ENCODE data around the gene LRTM2.

DNA sequence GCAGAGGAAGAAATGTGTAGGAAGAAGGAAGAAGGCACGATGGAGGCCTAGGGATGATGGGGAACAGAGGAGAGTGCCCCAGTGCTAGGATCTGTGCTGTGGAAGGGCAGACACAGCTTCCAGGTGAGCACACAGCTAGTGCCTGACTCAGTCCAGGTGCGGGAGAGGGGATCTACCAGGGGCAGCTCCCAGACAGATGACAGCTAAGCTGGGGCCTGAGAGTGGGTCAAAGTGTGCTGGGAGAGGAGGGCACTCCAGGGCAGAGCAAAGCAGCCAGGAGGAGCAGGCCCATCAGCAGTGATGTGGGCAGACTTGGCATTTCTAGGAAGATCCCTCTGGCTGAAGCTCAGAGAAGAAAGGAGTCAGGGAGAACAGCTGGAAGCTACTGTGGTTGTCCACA, 36.7 kb downstream of the LRTM2 start:
- TF ChIP-seq TCF4 (CRISPR knock-in tag; IDR thresholded peaks at IDR 0.05; ENCODE audit: borderline replicate concordance) (no peak), RARB (CRISPR knock-in tag; IDR thresholded peaks at IDR 0.05) (no peak), ZFP30 (CRISPR knock-in tag; IDR thresholded peaks at IDR 0.05) (no peak), SNAI2 (CRISPR knock-in tag; IDR thresholded peaks at IDR 0.05) (no peak), ISL1 (CRISPR knock-in tag; IDR thresholded peaks at IDR 0.05) (no peak), PPARA (CRISPR knock-in tag; IDR thresholded peaks at IDR 0.05; ENCODE audit: borderline replicate concordance) (no peak), ZNF8 (CRISPR knock-in tag; IDR thresholded peaks at IDR 0.05) (no peak), GLIS3 (CRISPR knock-in tag; IDR thresholded peaks at IDR 0.05) (no peak), ZC3H10 (CRISPR knock-in tag; IDR thresholded peaks at IDR 0.05) (no peak), ARNTL (CRISPR knock-in tag; IDR thresholded peaks at IDR 0.05; ENCODE audit: borderline replicate concordance, low read depth) (no peak), ZFP3 (CRISPR knock-in tag; IDR thresholded peaks at IDR 0.05) (no peak)
- TF ChIP-seq, protein P1, sequence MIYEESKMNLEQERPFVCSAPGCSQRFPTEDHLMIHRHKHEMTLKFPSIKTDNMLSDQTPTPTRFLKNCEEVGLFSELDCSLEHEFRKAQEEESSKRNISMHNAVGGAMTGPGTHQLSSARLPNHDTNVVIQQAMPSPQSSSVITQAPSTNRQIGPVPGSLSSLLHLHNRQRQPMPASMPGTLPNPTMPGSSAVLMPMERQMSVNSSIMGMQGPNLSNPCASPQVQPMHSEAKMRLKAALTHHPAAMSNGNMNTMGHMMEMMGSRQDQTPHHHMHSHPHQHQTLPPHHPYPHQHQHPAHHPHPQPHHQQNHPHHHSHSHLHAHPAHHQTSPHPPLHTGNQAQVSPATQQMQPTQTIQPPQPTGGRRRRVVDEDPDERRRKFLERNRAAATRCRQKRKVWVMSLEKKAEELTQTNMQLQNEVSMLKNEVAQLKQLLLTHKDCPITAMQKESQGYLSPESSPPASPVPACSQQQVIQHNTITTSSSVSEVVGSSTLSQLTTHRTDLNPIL (CRISPR knock-in tag; IDR thresholded peaks at IDR 0.05; ENCODE audit: low read depth): no peak
- TF ChIP-seq, protein P2, sequence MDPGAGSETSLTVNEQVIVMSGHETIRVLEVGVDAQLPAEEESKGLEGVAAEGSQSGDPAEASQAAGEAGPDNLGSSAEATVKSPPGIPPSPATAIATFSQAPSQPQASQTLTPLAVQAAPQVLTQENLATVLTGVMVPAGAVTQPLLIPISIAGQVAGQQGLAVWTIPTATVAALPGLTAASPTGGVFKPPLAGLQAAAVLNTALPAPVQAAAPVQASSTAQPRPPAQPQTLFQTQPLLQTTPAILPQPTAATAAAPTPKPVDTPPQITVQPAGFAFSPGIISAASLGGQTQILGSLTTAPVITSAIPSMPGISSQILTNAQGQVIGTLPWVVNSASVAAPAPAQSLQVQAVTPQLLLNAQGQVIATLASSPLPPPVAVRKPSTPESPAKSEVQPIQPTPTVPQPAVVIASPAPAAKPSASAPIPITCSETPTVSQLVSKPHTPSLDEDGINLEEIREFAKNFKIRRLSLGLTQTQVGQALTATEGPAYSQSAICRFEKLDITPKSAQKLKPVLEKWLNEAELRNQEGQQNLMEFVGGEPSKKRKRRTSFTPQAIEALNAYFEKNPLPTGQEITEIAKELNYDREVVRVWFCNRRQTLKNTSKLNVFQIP (CRISPR knock-in tag; IDR thresholded peaks at IDR 0.05; ENCODE audit: borderline replicate concordance, low read depth): no peak
- TF ChIP-seq, protein P3, sequence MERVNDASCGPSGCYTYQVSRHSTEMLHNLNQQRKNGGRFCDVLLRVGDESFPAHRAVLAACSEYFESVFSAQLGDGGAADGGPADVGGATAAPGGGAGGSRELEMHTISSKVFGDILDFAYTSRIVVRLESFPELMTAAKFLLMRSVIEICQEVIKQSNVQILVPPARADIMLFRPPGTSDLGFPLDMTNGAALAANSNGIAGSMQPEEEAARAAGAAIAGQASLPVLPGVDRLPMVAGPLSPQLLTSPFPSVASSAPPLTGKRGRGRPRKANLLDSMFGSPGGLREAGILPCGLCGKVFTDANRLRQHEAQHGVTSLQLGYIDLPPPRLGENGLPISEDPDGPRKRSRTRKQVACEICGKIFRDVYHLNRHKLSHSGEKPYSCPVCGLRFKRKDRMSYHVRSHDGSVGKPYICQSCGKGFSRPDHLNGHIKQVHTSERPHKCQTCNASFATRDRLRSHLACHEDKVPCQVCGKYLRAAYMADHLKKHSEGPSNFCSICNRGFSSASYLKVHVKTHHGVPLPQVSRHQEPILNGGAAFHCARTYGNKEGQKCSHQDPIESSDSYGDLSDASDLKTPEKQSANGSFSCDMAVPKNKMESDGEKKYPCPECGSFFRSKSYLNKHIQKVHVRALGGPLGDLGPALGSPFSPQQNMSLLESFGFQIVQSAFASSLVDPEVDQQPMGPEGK (CRISPR knock-in tag; IDR thresholded peaks at IDR 0.05; ENCODE audit: borderline replicate concordance): no peak

Data from SK-N-SH treated with all-trans-retinoic acid at 6 μM for 48 hours (cell line).